Spleen (tissue), 11 donors: ENCODE measurements around the gene ALCAM. TPM values are rescaled to one million over a fixed set of nuclear protein-coding genes. Genes with fewer than 3 reads are reported as not detected.

Source experiments
- DNase-seq: peaks from one replicate; pipeline ENCODE4 v3.0.0-alpha.2; 2020
- H3K27ac ChIP-seq, 8 donors: fragments of 200-600 bp; sonication (generic) in 7 of 8; 1 replicate in 4 of 8; 2 replicates in 4 of 8; pipeline versions ENCODE4 v1.5.0 to v1.8.0; 2016 to 2021; ENCODE audit warnings: inconsistent platforms in 4 of 8, mild to moderate bottlenecking in 4 of 8, moderate library complexity in 1 of 8
- H3K27me3 ChIP-seq, 7 donors: fragments of 200-600 bp; sonication (generic) in 6 of 7; replicated peaks in 1 of 7; 1 replicate in 4 of 7; 2 replicates in 3 of 7; pipeline versions ENCODE4 v1.5.0 to v1.8.0; 2016 to 2021; ENCODE audit warnings: inconsistent platforms in 3 of 7, mild to moderate bottlenecking in 1 of 7
- H3K36me3 ChIP-seq, 6 donors: fragments of 200-600 bp; sonication (generic) in 5 of 6; 1 replicate in 4 of 6; 2 replicates in 2 of 6; pipeline versions ENCODE4 v1.5.0 to v1.8.0; 2016 to 2021; ENCODE audit warnings: inconsistent platforms in 2 of 6
- H3K4me1 ChIP-seq, 6 donors: fragments of 200-600 bp; sonication (generic) in 5 of 6; 1 replicate in 3 of 6; 2 replicates in 3 of 6; pipeline versions ENCODE4 v1.5.0 to v1.8.0; 2016 to 2021; ENCODE audit warnings: inconsistent platforms in 3 of 6
- H3K4me3 ChIP-seq, 8 donors: fragments of 200-600 bp; sonication (generic) in 7 of 8; 1 replicate in 4 of 8; 2 replicates in 4 of 8; pipeline versions ENCODE4 v1.5.0 to v1.8.0; 2016 to 2021; ENCODE audit warnings: inconsistent platforms in 4 of 8, mild to moderate bottlenecking in 4 of 8, moderate library complexity in 2 of 8
- H3K9me3 ChIP-seq, 8 donors: fragments of 200-600 bp; sonication (generic) in 7 of 8; 1 replicate in 4 of 8; 2 replicates in 4 of 8; pipeline versions ENCODE4 v1.5.0 to v1.8.0; 2016 to 2021; ENCODE audit warnings: inconsistent platforms in 4 of 8
- POLR2A ChIP-seq, 3 donors: fragments of 450-650 bp; IDR thresholded peaks; one replicate each; pipeline ENCODE4 v1.5.1; 2017; ENCODE audit warnings: antibody characterized with exemption in 3 of 3, mild to moderate bottlenecking in 1 of 3
- POLR2AphosphoS5 ChIP-seq, 3 donors: sonication (generic); formaldehyde crosslinking; IDR thresholded peaks; one replicate each; pipeline ENCODE4 v1.5.1; 2017; ENCODE audit warnings: antibody characterized with exemption in 3 of 3
- WGBS, 5 donors: extraction: QIAGEN DNeasy Blood & Tissue Kit in 3 of 5; methylation state at CpG; one replicate each; pipeline versions ENCODE4 v1.1.5 to v1.1.7; 2013 to 2018; 5-methylcytosine and 5-hydroxymethylcytosine counted together
- intact Hi-C: fragments of 100-400 bp; cut with DNase I; formaldehyde crosslinking; loops from one replicate; pipeline ENCODE4 v1.15.0; 2023; ENCODE audit warnings: low total_unique reads
- polyA plus RNA-seq, 3 donors: library from polyadenylated mRNA; stranded (reverse); fragments of 200-250 nt; gene quantifications; one replicate each; pipeline ENCODE4 v1.2.1, GENCODE V29; 2013
- total RNA-seq, 7 donors: library from RNA; depleted of rRNA in 3 of 7; stranded (reverse); fragments of >200 nt in 3 of 7; fragmentation: NEBNext Ultra II Directional in 4 of 7; extraction: Animal tissue kit (Norgen Biotek cat#: 25700) in 4 of 7; gene quantifications; one replicate each; pipeline versions ENCODE4 v1.1.0 to v1.2.1, GENCODE V29; 2016 to 2021
- TF ChIP-seq, protein P1 (sequence below), 11 experiments: fragments of 200-600 bp in 7 of 11; fragments of 450-650 bp in 4 of 11; sonication (generic) in 4 of 11; IDR thresholded peaks in 8 of 11; conservative IDR thresholded peaks in 3 of 11; 1 replicate in 7 of 11; 2 replicates in 4 of 11; pipeline versions ENCODE4 v1.4.0 to v1.8.0; 2016 to 2021; ENCODE audit warnings: antibody characterized with exemption in 11 of 11, inconsistent platforms in 4 of 11, mild to moderate bottlenecking in 1 of 11
- donor health status: healthy with polysubstance abuse.
- donor health status: DM: no; HTN: no; CAD: no; lungs with moderate emphysema.
- donor health status: DM: no; HTN: no; CAD: no.
- donor health status: Bipolar disorder and iron deficiency.
- donor health status: healthy.
- donor health status: DM: no; HTN: no; CAD: no.
- donor health status: DM: yes; HTN: yes; CAD: no.

The ALCAM gene
- total and polyA plus RNA-seq, 10 donors: 6.3 to 18.5 (median 11.8) TPM

DNA sequence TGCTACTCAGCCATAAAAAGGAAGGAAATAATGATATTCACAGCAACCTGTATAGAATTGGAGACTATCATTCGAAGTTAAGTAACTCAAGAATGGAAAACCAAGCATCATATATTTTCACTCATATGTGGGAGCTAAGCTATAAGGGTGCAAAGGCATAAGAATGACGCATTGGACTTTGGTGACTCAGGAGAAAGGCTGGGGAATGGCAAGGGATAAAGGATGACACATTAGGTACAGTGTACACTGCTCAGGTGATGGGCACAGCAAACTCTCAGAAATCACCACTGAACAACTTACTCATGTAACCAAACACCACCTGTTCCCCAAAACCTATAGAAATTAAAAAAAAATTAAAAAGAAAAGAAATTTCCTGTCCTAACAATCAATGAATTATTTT, 42.7 kb downstream of the ALCAM start:
- WGBS, 5 donors: 87 to 90% (median 88%) methylated on average over 2 of the region's 2 CpGs
- DNase-seq: no peak
- intact Hi-C loops: no loop called here
- no peak overlapping the region for H3K27ac ChIP-seq
- H3K4me1 ChIP-seq: no peaks in the 10 kb centered on the region
- H3K9me3 ChIP-seq: peaks cover 0 to under 1% (median 0%) of the 10 kb centered on the region in 8 donors
- H3K36me3 ChIP-seq: no peaks in the 10 kb centered on the region
- no peaks in the 10 kb centered on the region for H3K27me3 ChIP-seq
- H3K4me3 ChIP-seq: no peak overlapping the region
- TF ChIP-seq, protein P1, sequence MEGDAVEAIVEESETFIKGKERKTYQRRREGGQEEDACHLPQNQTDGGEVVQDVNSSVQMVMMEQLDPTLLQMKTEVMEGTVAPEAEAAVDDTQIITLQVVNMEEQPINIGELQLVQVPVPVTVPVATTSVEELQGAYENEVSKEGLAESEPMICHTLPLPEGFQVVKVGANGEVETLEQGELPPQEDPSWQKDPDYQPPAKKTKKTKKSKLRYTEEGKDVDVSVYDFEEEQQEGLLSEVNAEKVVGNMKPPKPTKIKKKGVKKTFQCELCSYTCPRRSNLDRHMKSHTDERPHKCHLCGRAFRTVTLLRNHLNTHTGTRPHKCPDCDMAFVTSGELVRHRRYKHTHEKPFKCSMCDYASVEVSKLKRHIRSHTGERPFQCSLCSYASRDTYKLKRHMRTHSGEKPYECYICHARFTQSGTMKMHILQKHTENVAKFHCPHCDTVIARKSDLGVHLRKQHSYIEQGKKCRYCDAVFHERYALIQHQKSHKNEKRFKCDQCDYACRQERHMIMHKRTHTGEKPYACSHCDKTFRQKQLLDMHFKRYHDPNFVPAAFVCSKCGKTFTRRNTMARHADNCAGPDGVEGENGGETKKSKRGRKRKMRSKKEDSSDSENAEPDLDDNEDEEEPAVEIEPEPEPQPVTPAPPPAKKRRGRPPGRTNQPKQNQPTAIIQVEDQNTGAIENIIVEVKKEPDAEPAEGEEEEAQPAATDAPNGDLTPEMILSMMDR (IDR thresholded peaks at IDR 0.05 in 8 of 11, conservative IDR thresholded peaks at IDR 0.05 in 3 of 11): no peak
- TF ChIP-seq POLR2AphosphoS5 (IDR thresholded peaks at IDR 0.05) (no peak), POLR2A (IDR thresholded peaks at IDR 0.05) (no peak)

DNA sequence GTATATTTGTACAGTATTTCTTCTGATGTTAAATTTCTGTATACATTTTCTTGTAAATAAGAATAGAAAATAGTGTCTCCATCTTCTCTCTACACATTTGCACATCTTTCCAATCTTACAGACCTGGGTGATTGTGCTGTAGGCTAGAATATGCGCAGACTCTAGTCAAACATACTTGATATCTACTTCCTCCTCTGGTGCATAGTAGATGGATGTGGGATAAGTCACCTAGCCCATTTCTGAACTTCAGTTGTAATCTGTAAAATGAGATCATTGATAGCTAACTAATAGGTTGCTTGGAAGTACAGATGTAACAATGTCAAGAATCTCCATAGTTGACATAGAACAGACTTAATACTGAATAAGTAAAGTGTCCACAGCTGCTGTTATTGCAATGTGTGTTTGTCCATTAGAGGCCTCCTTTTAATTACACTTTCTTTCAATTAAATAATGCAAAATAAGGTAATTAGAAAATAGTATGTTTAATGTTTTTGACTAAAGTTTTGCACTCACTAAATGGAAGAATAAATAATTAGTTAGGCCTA, 46.7 kb downstream of the ALCAM start:
- no peaks in the 10 kb centered on the region for H3K27me3 ChIP-seq
- intact Hi-C loops: no loop called here
- H3K4me3 ChIP-seq: no peak overlapping the region
- no peaks in the 10 kb centered on the region for H3K36me3 ChIP-seq
- no peak for DNase-seq
- H3K27ac ChIP-seq: no peak overlapping the region
- TF ChIP-seq, protein P1 (IDR thresholded peaks at IDR 0.05 in 8 of 11, conservative IDR thresholded peaks at IDR 0.05 in 3 of 11): no peak
- TF ChIP-seq POLR2AphosphoS5 (IDR thresholded peaks at IDR 0.05) (no peak), POLR2A (IDR thresholded peaks at IDR 0.05) (no peak)
- H3K9me3 ChIP-seq: no peaks in the 10 kb centered on the region
- 88 to 100% (median 96%) methylated on average over 1 of the region's 1 CpG for WGBS, 5 donors
- H3K4me1 ChIP-seq: peaks cover 0 to 6% (median 0%) of the 10 kb centered on the region in 6 donors

- intact Hi-C loops: no loop called here
- Histone ChIP-seq H3K27ac (no peak overlapping the region), H3K4me3 (no peak overlapping the region), H3K36me3 (no peaks in the 10 kb centered on the region), H3K9me3 (no peaks in the 10 kb centered on the region), H3K27me3 (no peaks in the 10 kb centered on the region), H3K4me1 (peaks cover 0 to 6% (median 0%) of the 10 kb centered on the region in 6 donors)
- DNase-seq: no peak
- 63 to 79% (median 71%) methylated on average over 4 of the region's 4 CpGs for WGBS, 5 donors
- no peak for TF ChIP-seq POLR2AphosphoS5 (IDR thresholded peaks at IDR 0.05)
- TF ChIP-seq POLR2A (IDR thresholded peaks at IDR 0.05): no peak
- TF ChIP-seq, protein P1 (IDR thresholded peaks at IDR 0.05 in 8 of 11, conservative IDR thresholded peaks at IDR 0.05 in 3 of 11): no peak
Measured at GRCh38 chr3:105414841-105415240, 48.1 kb downstream of the ALCAM start.

DNA sequence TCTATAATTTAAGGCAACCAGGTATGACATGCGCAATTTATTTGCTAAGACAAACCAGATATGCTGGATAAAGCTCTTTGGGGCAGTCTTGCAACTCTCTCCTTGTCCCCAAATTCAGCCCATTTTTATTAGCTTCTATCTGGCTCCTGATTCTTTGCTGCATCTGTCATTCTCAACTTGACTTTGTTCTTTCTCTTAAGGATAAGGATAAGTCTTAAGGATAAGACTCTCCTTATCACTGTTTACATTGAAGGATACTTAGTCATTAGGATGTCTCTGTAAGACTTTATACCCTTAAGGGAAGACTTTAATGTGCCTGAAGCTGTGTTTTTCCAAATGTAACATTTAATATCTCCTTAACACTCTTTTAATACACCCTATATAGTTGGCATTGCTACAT, 49.2 kb downstream of the ALCAM start:
- Histone ChIP-seq H3K9me3 (no peaks in the 10 kb centered on the region), H3K36me3 (no peaks in the 10 kb centered on the region), H3K4me1 (peaks cover 0 to 6% (median 0%) of the 10 kb centered on the region in 6 donors), H3K27me3 (no peaks in the 10 kb centered on the region), H3K27ac (no peak overlapping the region), H3K4me3 (no peak overlapping the region)
- no peak for DNase-seq
- TF ChIP-seq POLR2AphosphoS5 (IDR thresholded peaks at IDR 0.05): no peak
- intact Hi-C loops: no loop called here
- WGBS, 5 donors: 89 to 97% (median 95%) methylated on average over 1 of the region's 1 CpG
